NT2/D1 (cell line): ENCODE data around the gene LPXN.
A peak's percentile ranks its signal among the peaks of the same experiment; 100 is the strongest.

Experiments
- DNase-seq: peaks from one replicate; pipeline ENCODE4 v3.0.0-alpha.2; 2011; ENCODE audit warnings: low read depth, low spot score
- H3K27me3 ChIP-seq: 2 replicates; pipeline ENCODE4 v1.6.0; 2011; ENCODE audit warnings: mild to moderate bottlenecking; ENCODE audit not compliant: insufficient read length, insufficient read depth
- H3K36me3 ChIP-seq: 2 replicates; pipeline ENCODE4 v1.6.1; 2011; ENCODE audit warnings: mild to moderate bottlenecking, low read length, mixed read lengths; ENCODE audit not compliant: insufficient read depth, insufficient read length
- H3K4me1 ChIP-seq: 2 replicates; pipeline ENCODE4 v1.5.1; 2011; ENCODE audit not compliant: insufficient read depth, insufficient read length
- H3K4me3 ChIP-seq: 2 replicates; pipeline ENCODE4 v1.5.1; 2011; ENCODE audit warnings: low read depth; ENCODE audit not compliant: insufficient read length
- H3K9ac ChIP-seq: 2 replicates; pipeline ENCODE4 v1.6.0; 2011; ENCODE audit warnings: low read depth; ENCODE audit not compliant: insufficient read length
- H3K9me3 ChIP-seq: 2 replicates; pipeline ENCODE4 v1.5.1; 2011; ENCODE audit warnings: mild to moderate bottlenecking, low read length; ENCODE audit not compliant: insufficient read depth
- SUZ12 ChIP-seq: IDR thresholded peaks from 2 replicates; pipeline ENCODE4 v1.6.1; 2011; ENCODE audit not compliant: insufficient read length, insufficient read depth; ENCODE audit errors: extremely low read depth
- YY1 ChIP-seq: IDR thresholded peaks from 2 replicates; pipeline ENCODE4 v1.6.1; 2011; ENCODE audit not compliant: insufficient read length, insufficient read depth
- ZNF274 ChIP-seq: IDR thresholded peaks from 2 replicates; pipeline ENCODE4 v1.6.1; 2011; ENCODE audit warnings: mild to moderate bottlenecking, low read depth, low read length

LPXN gene

DNA sequence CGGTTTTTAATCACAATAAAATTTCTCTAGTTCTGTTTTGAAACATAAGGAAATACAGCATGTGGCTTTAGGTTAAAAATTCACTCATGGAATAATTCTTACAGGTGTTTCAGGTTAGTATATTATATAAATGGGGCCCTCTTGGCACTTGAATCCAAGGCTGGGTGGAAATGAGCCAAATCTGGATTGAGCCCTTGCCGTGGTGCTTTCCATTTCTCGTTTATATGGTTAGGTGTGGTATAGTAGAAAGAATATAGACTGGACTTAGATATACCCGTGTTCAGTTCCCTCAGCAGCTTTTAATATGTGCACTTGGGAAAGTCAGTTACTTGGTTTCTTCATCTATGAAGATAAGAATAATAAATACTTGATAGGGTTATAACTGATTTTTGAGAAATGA is 19.2 kb upstream of the LPXN start:
- no peaks in the 10 kb centered on the region for H3K4me1 ChIP-seq
- no peak overlapping the region for H3K9ac ChIP-seq
- no peaks in the 10 kb centered on the region for H3K9me3 ChIP-seq
- peaks cover 16% of the 10 kb centered on the region for H3K36me3 ChIP-seq
- DNase-seq: no peak
- TF ChIP-seq YY1: no peak
- no peak for TF ChIP-seq ZNF274
- TF ChIP-seq SUZ12: no peak
- H3K27me3 ChIP-seq: no peaks in the 10 kb centered on the region
- H3K4me3 ChIP-seq: no peak overlapping the region

DNA sequence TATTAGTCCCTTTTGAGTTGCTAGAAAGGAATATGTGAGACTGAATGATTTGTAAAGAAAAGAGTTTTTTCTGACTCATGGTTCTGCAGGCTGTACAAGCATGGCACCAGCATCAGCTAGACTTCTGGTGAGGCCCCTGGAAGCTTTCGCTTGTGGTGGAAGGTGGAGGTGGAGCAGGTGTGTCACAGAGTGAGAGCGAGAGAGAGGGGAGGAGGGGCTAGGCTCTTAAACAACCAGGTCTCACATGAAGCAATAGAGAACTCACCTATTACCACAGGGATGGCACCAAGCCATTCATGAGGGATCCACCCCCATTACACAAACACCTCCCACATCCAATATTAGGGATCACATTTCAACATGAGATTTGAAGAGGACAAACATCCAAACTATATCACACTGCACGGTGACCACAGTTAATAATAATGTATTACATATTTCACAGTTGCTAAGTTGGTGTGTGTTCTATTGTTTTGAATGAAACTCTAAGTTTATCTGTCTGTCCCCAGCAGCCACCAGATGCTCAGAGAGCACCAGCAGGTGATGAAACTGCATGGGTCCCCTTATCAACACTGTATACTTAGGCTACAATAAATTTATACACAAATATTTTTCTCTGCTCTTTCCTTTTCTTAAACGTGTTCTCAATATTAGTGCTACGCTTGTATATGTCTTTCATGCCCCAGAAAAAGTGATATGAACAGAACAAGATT is 17.3 kb upstream of the LPXN start:
- DNase-seq: no peak
- H3K4me1 ChIP-seq: no peaks in the 10 kb centered on the region
- peaks cover 16% of the 10 kb centered on the region for H3K36me3 ChIP-seq
- no peaks in the 10 kb centered on the region for H3K9me3 ChIP-seq
- no peak overlapping the region for H3K9ac ChIP-seq
- H3K27me3 ChIP-seq: no peaks in the 10 kb centered on the region
- TF ChIP-seq ZNF274 (no peak), SUZ12 (no peak), YY1 (no peak)
- H3K4me3 ChIP-seq: no peak overlapping the region

DNA sequence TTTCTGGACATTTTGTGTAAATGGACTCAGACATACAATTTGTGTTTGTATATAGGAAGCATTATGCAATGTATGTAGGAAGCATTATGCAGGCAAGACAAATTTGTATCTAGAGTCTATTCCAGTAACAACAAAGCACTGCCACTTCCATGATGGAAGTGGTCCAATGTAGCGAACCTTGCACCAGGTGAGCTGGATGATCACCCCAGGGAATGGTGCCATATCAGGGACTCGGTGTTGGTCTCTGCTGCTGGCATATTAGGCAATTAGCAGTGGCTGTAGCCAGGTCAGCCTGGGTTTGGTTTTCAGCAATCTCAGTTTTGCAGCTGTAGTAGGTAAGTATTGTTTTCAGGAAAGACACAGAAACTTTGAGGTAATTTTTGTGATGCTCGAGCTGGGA is 16.0 kb upstream of the LPXN start:
- Histone ChIP-seq H3K36me3 (peaks cover 26% of the 10 kb centered on the region), H3K9ac (no peak overlapping the region), H3K4me1 (no peaks in the 10 kb centered on the region), H3K27me3 (no peaks in the 10 kb centered on the region), H3K4me3 (no peak overlapping the region), H3K9me3 (no peaks in the 10 kb centered on the region)
- no peak for DNase-seq
- TF ChIP-seq YY1 (no peak), ZNF274 (no peak), SUZ12 (no peak)

DNA sequence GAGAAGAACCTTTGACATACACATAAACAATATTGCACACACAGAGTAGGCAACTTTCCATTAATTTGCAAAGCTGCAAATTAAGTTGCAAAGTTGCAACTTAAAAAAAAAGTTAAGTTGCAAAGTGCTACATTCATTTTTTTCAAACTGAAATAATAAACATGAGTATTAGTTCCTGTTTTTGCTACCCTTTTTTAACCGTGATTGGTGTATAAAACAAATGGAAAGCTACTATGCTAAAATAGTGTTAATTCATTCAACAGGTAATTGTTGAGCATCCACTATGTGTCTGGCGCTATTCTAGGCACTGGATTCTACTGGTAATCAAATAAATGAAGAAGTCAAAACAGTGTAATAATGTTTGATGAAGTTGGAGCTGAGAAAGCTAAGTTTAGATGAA is 11.3 kb upstream of the LPXN start:
- Histone ChIP-seq H3K9me3 (no peaks in the 10 kb centered on the region), H3K36me3 (peaks cover 27% of the 10 kb centered on the region), H3K4me3 (no peak overlapping the region), H3K9ac (no peak overlapping the region), H3K4me1 (no peaks in the 10 kb centered on the region), H3K27me3 (no peaks in the 10 kb centered on the region)
- DNase-seq: no peak
- TF ChIP-seq ZNF274 (no peak), SUZ12 (no peak), YY1 (no peak)

DNA sequence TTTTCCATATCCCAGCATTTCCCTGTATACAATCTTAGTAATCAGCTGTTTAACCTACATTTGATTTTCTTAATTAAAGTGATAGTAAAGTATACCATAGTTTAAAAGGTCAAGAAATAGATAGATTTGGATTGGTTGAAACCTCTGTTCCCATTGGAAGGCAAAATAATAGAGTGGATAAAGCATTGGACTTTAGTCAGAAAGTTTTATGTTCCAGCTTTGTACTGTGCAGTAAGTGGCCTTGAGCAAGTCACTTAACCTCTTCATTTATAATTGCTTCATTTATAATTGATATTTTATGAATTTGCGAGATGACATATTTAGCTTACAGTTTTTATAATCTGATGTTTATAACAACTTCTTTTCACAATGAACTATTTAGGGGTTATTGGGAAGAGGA is 6.8 kb upstream of the LPXN start:
- Histone ChIP-seq H3K9me3 (no peaks in the 10 kb centered on the region), H3K27me3 (no peaks in the 10 kb centered on the region), H3K4me3 (no peak overlapping the region), H3K9ac (no peak overlapping the region), H3K36me3 (peaks cover 32% of the 10 kb centered on the region), H3K4me1 (no peaks in the 10 kb centered on the region)
- DNase-seq: no peak
- TF ChIP-seq ZNF274 (no peak), YY1 (no peak), SUZ12 (no peak)

DNA sequence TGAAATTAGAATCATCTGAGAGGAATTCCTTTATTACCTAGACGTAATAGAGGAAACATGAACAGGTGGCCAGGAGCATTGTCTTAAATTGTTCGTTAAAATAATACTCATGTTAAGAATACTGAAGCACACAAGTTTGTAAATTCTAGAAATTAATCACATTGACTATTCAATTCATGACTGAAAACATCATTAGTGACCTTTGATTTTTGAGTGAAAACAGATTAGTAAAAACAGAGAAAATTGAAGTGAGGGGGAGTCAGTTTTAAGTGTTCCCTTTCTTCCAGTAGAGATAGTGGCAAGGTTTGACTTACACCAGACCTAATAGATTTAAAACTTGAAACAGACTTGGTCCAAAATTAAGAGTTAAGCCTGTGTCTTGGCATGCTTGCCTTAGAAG is 4.7 kb upstream of the LPXN start:
- no peaks in the 10 kb centered on the region for H3K27me3 ChIP-seq
- peak overlapping the region; percentile 95 for H3K9ac ChIP-seq
- no peaks in the 10 kb centered on the region for H3K9me3 ChIP-seq
- peaks cover 22% of the 10 kb centered on the region for H3K36me3 ChIP-seq
- TF ChIP-seq SUZ12 (no peak), ZNF274 (no peak), YY1 (no peak)
- H3K4me3 ChIP-seq: peak overlapping the region; percentile 90
- DNase-seq: no peak
- no peaks in the 10 kb centered on the region for H3K4me1 ChIP-seq

DNA sequence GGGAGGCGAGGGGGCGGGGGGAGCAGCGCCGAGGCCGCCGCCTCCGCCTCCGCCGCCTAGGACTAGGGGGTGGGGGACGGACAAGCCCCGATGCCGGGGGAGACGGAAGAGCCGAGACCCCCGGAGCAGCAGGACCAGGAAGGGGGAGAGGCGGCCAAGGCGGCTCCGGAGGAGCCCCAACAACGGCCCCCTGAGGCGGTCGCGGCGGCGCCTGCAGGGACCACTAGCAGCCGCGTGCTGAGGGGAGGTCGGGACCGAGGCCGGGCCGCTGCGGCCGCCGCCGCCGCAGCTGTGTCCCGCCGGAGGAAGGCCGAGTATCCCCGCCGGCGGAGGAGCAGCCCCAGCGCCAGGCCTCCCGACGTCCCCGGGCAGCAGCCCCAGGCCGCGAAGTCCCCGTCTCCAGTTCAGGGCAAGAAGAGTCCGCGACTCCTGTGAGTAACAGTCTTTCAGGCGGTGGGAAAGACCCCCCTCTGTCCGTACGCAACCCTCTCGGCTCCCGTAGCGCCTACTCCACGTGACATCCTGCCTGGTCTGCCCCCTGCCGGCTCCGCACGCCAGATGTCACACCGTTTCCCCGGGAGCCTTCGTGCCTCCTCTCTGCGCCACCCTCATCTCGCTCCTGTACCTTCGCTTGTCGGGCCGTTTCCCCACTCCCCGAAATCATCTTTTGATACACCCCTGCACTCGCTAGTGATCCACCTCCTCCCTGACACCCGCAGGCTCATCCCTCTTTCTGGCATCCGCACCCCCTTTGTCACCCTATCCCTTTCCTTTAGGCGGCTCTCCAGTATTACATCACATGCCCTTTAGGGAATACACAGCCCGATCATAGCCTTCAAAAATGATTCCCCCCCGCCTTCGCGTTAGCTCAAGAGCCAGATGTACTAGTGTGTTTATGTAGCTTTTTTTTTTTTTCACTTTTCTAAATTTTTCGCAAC is 3.8 kb upstream of the LPXN start:
- no peak for TF ChIP-seq YY1
- no peak for TF ChIP-seq SUZ12
- no peak for TF ChIP-seq ZNF274
- H3K4me3 ChIP-seq: peak overlapping the region; percentile 90
- no peaks in the 10 kb centered on the region for H3K4me1 ChIP-seq
- H3K27me3 ChIP-seq: no peaks in the 10 kb centered on the region
- H3K9me3 ChIP-seq: no peaks in the 10 kb centered on the region
- DNase-seq: peak; percentile 80
- H3K36me3 ChIP-seq: peaks cover 22% of the 10 kb centered on the region
- peak overlapping the region; percentile 95 for H3K9ac ChIP-seq
